ENCODE results near the gene CHST3.
"Not testable (repeated sequence)": the region's sequence is repeated elsewhere in the genome, so short reads cannot be mapped to it uniquely, and the experiment has no call there.

CHST3 gene

GRCh38 chr10:71964098-71964742 is at the start of gene CHST3:
CHST3 (plus strand) TSS chr10:71964395; CDS start chr10:72005843, 41,448 bp downstream.
- no peak for DNase-seq (ENCODE audit: low read depth)

DNA sequence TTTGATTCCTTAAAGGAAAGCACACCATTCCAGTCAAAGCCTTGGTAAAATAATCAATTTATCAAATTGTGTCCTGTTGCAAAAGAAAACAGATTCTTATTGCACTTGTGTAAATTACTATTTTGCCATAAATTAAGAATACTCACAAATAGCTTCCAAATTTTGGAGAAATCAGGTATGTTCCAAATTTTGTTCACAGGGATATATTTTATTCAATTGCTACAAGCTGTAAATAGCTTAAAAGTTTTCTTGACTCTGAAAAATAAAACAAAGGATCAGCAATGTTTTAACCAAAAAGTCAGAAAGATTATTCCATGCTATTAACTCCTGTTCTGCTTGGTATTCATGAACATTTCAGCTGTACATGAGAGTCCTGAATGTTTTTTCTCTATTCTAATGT is 47.4 kb upstream of the CHST3 start:
- DNase-seq (ENCODE audit: low read depth), result no peak

DNA sequence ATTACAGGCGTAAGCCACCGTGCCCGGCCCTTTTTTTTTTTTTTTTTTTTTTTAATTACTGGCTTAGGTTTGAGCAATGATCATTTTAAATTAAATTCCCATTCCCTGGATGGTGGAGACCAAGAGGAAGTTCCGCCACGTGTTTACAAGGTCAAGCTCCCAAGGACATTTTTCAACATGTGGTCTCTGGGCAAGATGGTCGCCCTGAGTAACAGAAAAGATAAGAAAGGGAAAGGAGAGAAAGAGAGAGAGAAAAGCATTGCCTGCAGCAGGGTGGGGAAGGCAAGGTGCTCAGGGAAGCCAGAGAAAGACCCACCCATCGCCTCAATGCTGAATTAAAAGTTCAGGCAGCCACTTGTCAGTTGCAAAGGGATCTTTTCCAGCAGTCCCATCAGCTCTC is 45.2 kb upstream of the CHST3 start:
- DNase-seq (ENCODE audit: low read depth), result no peak

DNA sequence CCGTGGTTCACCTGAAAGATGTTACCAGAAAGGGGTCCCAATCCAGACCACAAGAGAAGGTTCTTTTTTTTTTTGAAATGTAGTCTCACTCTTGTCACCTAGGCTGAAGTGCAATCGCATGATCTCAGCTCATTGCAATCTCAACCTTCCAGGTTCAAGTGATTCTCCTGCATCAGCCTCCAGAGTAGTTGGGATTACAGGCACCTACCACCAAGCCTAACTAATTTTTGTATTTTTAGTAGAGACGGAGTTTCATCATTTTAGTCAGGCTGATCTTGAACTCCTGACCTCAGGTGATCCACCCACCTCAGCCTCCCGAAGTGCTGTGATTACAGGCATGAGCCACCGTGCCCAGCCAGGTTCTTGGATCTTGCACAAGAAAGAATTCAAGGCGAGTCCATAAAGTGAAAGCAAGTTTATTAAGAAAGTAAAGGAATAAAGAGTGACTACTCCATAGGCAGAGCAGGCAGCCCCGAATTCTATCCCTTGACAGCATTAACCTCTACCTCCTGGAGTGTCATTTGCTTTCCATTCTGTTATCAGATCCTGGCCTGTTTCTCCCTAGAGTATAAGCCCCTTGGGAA is 44.1 kb upstream of the CHST3 start:
- not testable (repeated sequence) for DNase-seq (ENCODE audit: low read depth)

DNA sequence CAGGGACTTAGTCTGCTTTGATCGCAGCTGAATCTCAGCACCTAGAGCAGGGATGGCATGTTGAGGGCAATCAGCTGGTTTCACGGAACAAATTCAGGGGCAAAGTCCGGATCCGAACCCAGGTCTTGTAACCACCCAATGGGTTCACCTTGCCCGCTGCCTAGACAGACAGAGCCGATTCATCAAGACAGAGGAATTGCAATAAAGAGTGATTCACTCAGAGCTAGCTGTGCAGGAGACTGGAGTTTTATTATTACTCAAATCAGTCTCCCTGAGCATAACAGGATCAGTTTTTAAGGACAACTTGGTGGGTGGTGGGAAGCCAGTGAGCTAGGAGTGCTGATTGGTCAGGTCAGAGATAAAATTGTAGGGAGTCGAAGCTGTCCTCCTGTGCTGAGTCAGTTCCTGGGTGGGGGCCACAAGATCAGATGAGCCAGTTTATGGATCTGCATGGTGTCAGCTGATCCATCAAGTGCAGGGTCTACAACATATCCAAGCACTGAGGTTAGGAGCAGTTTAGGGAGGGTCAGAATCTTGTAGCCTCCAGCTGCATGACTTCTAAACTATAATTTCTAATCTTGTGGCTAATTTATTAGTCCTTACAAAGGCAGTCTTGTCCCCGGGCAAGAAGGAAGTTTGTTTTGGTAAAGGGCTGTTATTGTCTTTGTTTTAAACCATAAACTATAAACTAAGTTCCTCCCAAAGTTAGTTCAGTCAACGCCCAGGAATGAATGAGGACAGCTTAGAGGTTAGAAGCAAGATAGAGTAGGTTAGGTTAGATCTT is 43.5 kb upstream of the CHST3 start:
- no peak for DNase-seq (ENCODE audit: low read depth)

DNA sequence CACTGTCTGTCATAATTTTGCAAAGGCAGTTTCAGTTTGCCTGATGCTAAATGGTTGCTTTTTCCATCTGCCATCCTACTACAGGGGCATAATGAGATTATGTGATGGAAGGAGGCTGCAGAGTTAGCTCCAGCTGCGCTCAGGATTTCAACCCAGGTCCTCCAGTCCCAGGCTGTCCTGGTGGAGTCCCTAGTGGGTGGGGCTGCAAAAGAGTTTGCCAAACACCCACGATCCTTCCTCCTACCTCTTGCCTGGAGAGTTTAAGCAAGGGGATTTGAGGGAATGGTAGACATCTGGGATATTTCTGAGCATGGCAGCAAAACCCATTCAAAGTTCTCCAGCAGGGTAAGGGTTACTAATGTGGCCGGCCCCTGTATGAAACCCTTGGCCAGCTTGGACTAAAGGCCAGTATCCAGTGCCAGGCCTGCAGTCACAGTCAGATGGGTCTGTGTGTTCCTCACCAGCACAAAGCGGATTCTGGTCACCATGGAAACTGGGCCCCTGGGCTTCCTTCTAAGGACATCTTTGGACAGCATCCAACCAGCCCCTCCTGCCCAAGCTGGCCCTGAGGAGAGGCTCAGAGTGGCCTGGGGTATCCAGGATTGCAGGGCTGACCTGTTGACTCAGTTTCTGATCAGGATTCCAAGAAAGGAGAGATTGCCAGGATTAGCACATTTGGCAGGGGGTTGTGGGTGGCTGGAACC is 42.7 kb upstream of the CHST3 start:
- no peak for DNase-seq (ENCODE audit: low read depth)

- no peak for DNase-seq (ENCODE audit: low read depth)
These were observed 41.0 kb upstream of the CHST3 start for GRCh38 chr10:71923138-71923692.

DNA sequence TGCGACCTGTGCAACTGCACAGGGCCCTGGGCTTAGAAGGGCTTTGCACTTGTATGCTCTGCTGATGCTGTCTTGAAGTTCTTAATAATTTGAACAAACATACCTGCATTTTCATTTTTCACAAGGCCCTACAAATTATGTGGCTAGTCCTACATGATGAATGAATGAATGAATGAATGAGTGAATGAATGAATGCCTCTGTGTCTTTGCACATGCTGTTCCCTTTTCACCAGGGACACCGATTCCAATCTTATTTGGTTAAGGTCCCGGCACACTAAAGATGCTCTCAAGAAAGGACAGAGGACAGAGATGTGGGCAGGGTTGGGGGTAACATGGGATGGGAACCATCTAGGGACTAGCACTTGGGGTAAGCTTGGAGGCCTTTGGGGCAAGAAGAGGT is 39.4 kb upstream of the CHST3 start:
- no peak for DNase-seq (ENCODE audit: low read depth)

- DNase-seq (ENCODE audit: low read depth), result no peak
These were observed 37.0 kb upstream of the CHST3 start for GRCh38 chr10:71927159-71927558.

DNA sequence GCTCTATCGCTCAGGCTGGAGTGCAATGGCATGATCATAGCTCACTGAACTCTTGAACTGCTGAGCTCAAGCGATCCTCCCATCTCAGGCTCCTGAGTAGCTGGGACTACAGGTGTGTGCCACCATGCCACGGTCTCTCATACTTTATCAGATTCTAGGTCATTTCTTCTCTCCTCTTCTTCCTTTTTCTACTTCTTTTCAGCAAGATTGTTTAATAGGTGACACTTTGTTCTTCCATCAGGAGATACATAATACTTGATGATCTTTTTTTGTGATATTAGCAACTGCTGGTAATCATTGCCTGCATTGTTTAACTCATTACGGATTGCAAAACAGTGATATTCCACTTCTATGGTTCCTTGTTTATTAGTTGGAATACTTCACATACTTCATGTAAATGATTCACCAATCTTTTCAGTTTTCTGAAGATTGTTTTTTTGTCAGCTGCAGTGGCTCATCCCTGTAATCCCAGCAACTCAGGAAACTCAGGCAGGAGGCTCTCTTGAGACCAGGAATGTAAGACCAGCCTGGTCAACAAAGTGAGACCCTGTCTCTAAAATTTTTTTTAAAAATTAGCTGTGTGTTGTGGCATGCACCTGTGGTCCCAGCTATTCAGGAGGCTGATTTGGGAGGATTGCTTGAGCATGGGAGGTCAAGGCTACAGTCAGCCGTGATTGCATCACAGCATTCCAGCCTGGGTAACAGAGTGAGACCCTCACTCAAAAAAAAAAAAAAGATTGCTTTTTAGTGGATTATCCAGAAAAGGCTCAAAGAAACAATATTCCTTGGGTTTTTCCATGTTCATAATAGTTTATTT is 36.2 kb upstream of the CHST3 start:
- DNase-seq (ENCODE audit: low read depth), result no peak

DNA sequence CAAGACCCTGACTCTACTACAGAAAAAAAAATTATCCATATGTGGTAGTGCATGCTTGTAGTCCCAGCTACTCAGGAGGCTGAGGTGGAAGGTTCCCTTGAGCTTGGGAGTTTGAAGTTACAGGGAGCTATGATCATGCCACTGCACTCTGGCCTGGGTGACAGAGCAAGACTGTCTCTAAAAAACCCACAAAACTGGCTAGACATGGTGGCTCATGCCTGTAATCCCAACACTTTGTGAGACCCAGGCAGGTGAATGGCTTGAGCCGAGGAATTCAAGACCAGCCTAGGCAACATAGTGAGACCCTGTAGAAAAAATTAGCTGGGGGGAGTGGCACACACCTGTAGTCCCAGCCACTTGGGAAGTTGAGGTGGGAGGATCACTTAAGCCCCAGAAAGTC is 32.9 kb upstream of the CHST3 start:
- no peak for DNase-seq (ENCODE audit: low read depth)

- DNase-seq (ENCODE audit: low read depth), result peak; percentile 4
These were observed 30.5 kb upstream of the CHST3 start for GRCh38 chr10:71933651-71934050.

DNA sequence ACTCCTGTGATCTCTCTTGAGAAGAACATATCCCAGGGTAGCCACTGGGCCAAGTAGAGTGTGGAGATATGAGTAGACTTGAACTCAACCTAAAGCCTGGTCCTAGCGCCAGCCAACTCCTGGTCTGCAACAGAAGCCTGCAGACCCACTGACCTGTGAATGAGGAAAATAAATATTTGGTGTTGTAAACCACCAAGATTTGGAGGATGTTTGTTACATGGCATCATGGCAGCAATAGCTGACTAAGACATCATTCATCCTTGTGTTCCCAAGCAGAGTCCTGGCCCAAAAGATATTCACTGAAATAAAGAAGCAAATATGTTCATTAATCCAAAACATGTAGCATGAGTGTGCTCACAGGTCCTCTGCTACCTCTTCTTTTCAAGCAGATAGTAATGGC is 26.0 kb upstream of the CHST3 start:
- DNase-seq (ENCODE audit: low read depth), result no peak

GRCh38 chr10:71939304-71939703 is 24.9 kb upstream of the CHST3 start:
- no peak for DNase-seq (ENCODE audit: low read depth)

- DNase-seq (ENCODE audit: low read depth), result no peak
These were observed 24.2 kb upstream of the CHST3 start for GRCh38 chr10:71939861-71940474.

DNA sequence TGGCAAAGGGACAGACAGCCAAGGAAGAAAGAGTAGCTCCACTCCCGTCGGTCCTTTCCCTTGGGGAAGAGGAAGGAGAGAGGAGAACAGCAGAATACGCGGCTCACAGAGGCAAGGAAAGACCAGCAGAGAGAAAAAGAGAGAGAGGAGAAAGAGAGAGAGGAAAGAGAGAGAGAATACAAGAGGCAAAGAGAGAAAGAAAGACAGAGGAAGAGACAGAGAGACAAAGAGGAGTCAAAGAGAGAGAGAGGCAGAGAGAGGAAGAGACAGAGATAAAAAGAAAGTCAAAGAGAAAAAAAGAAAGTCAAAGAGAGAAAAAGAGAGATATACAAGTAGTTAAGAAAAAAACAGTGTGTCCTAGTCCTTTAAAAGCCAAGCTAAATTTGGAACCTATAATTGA is 23.4 kb upstream of the CHST3 start:
- no peak for DNase-seq (ENCODE audit: low read depth)

GRCh38 chr10:71941318-71941717 is 22.9 kb upstream of the CHST3 start:
- DNase-seq (ENCODE audit: low read depth), result no peak

GRCh38 chr10:71945819-71946474 is 18.2 kb upstream of the CHST3 start:
- DNase-seq (ENCODE audit: low read depth), result no peak

DNA sequence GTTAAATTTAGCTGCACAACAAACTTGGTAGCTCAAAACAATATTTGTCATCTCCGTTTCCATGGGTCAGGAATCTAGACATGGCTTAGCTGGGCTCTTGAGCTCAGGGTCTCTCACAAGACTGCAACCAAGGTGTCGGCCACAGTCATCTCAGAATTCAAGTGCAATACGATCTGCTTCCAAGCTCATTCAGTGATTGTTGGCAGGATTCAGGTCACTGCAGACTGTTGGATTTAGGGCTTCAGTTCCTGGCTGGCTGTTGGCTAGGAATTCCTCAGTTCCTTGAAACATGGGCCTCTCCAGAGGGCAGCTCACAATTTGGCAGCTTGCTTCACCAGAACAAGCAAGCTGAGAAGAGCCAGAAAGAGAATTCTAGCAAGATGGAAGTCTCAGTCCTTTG is 17.5 kb upstream of the CHST3 start:
- no peak for DNase-seq (ENCODE audit: low read depth)

DNA sequence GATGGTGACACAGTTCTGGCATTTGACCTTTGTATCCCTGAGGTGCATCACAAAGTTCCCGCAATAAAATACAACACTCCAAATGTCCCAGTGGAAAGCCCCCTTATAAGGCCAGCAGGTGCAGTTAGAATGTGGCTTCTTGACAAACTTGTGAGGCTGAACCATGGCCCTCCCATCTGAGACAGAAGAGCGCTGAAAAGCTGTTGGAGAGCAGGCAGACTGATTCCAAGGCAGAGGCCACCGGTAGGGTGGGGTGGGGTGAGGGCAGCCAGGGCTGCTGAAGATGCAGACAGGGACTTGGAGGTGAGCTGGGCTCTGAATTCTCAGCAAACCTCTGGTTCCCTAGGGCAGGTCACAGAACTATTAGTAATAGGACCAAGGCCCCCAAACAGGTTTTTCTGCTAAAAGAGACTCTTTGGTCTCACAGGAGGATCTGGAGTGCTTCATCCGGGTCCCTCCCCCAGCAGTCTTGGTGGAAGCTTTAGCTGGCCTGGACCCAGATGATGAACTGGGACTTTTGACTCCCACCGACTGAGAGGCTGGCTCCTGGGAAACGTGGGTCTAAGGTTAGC is 15.6 kb upstream of the CHST3 start:
- no peak for DNase-seq (ENCODE audit: low read depth)

Measured in stimulated activated CD8-positive, alpha-beta memory T cell treated with anti-CD3 and anti-CD28 coated beads, Interleukin-12 subunit alpha, Interleukin-12 subunit beta, amount 100 ng/mL, for 1 hour (primary cell).